Activated B cell treated with CpG ODN at 0.5 μM for 24 hours (primary cell): ENCODE data around the gene MAP3K1. TPM values are rescaled to one million over a fixed set of nuclear protein-coding genes. Genes with fewer than 3 reads are reported as not detected.

ENCODE experiments used
- ATAC-seq: fragments of 200-7000 bp; cut with Tn5 transposase; one replicate; pipeline ENCODE4 v1.10.0; 2021; ENCODE audit warnings: low read depth, mild to moderate bottlenecking, moderate library complexity
- CTCF ChIA-PET: fragments of 350-600 bp; sonication (Branson Sonifier 250); formaldehyde crosslinking; loops from one replicate; lab custom pipeline; 2021; ENCODE audit warnings: antibody characterized with exemption; lab: Charles Lee
- POLR2A ChIA-PET: fragments of 350-600 bp; sonication (Branson Sonifier 250); formaldehyde crosslinking; loops from one replicate; lab custom pipeline; 2021; ENCODE audit warnings: antibody characterized with exemption; lab: Charles Lee
- DNase-seq: peaks from one replicate; pipeline ENCODE4 v3.0.0; 2022
- H3K27ac Mint-ChIP-seq: one replicate; pipeline ENCODE4 v1.8.0; 2020; ENCODE audit warnings: mixed read lengths
- H3K27me3 Mint-ChIP-seq: one replicate; pipeline ENCODE4 v1.8.0; 2021; ENCODE audit warnings: mixed read lengths
- H3K36me3 Mint-ChIP-seq: one replicate; pipeline ENCODE4 v1.8.0; 2021; ENCODE audit warnings: low read depth, mixed read lengths
- H3K4me1 Mint-ChIP-seq: one replicate; pipeline ENCODE4 v1.8.0; 2021; ENCODE audit warnings: mixed read lengths
- H3K4me3 Mint-ChIP-seq: one replicate; pipeline ENCODE4 v1.8.0; 2020; ENCODE audit warnings: mild to moderate bottlenecking, mixed read lengths
- H3K9me3 Mint-ChIP-seq: one replicate; pipeline ENCODE4 v1.8.0; 2020; ENCODE audit warnings: mixed read lengths
- intact Hi-C: fragments of 100-400 bp; cut with micrococcal nuclease; formaldehyde crosslinking; loops from one replicate; pipeline ENCODE4 v1.15.1; 2024
- total RNA-seq: library from RNA; stranded (reverse); gene quantifications from 2 replicates; pipeline ENCODE4 v1.2.3, GENCODE V29; 2022
- TF ChIP-seq, protein P1 (sequence below): fragments of 200-600 bp; IDR thresholded peaks from one replicate; pipeline ENCODE4 v1.8.0; 2022; ENCODE audit warnings: antibody characterized with exemption, mild to moderate bottlenecking

Gene MAP3K1
- total RNA-seq, 1 donor from 2014 or later = 102 TPM

DNA sequence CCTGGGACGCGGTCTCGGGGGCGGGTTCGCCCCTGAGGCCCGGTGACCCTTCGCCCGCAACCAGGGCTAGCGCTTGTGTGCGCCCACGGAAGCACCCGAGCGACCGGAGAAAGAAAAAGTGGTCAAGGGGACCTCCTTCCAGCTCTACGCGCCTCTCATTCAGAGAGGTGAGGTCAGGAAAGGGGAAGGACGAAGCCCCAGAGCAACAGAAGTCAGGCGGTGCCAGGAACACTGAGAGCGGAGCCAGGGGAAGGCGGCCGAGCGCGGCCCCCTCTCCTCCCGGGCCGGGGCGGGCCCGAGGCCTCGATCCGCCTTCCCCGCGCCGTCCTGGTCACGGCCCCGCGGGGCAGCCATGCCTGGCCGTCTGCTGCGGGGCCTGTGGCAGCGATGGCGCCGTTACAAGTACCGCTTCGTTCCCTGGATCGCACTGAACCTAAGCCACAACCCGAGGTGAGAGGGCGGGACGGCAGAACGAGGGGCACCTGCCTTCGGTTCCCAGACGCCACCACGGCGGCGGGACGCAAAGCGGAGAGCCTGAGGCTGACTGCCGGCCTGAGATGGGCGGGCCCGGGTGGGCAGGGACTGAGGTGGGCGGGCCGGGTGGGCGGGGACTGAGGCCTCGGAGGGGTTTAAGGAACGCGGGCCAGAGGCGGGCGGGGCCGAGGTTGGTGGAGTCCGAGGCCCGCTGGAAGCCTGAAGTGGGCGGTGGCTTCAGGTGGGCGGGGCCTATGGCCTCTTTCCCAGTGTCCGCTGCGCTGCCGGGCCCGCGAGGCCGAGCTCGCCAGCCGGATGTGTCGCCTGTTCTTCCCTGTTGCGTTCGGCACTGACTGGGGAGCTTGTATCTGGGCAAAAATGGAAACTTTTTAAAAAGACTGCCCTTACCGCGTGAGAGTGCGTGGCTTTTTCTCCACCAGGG, 94.2 kb downstream of the MAP3K1 start, which contains the start of gene SETD9:
Gene SETD9 (plus strand): TSS at position 303 of the 916 bp plus-strand sequence. CDS start 50 bp downstream, at position 353.
- peak; percentile 93 for DNase-seq
- CTCF ChIA-PET = interaction anchor here (1.1 to 1.5 kb wide), 4 partner anchors 9 to 638 kb away, joined by 3 to 5 read pairs (median 3); no protein-coding TSS in a partner anchor
- intact Hi-C loops = loop anchor here (1.0 to 10.0 kb wide), 11 partner anchors 8 to 1735 kb away; partner anchors contain the start of genes CDC20B, DHX29, MIER3 and MTREX

GRCh38 chr5:56910210-56910965, 95.0 kb downstream of the MAP3K1 start:
- Mint-ChIP-seq H3K9me3 (peaks cover 4% of the 10 kb centered on the region), H3K27ac (peak overlapping the region; percentile 96), H3K4me3 (peak overlapping the region; percentile 96), H3K27me3 (no peaks in the 10 kb centered on the region), H3K4me1 (peaks cover 20% of the 10 kb centered on the region), H3K36me3 (peaks cover 10% of the 10 kb centered on the region)
- TF ChIP-seq, protein P1, sequence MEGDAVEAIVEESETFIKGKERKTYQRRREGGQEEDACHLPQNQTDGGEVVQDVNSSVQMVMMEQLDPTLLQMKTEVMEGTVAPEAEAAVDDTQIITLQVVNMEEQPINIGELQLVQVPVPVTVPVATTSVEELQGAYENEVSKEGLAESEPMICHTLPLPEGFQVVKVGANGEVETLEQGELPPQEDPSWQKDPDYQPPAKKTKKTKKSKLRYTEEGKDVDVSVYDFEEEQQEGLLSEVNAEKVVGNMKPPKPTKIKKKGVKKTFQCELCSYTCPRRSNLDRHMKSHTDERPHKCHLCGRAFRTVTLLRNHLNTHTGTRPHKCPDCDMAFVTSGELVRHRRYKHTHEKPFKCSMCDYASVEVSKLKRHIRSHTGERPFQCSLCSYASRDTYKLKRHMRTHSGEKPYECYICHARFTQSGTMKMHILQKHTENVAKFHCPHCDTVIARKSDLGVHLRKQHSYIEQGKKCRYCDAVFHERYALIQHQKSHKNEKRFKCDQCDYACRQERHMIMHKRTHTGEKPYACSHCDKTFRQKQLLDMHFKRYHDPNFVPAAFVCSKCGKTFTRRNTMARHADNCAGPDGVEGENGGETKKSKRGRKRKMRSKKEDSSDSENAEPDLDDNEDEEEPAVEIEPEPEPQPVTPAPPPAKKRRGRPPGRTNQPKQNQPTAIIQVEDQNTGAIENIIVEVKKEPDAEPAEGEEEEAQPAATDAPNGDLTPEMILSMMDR = no peak
- POLR2A ChIA-PET = interaction anchor here (0.6 to 3.1 kb wide), 19 partner anchors 9 to 1550 kb away, joined by 3 to 43 read pairs (median 3); partner anchors contain the start of genes GPBP1, IL6ST and PLK2
- CTCF ChIA-PET = interaction anchor here (0.8 to 1.9 kb wide), 5 partner anchors 227 to 639 kb away, joined by 3 to 7 read pairs (median 3); no protein-coding TSS in a partner anchor
- intact Hi-C loops = loop anchor here (1.0 to 5.0 kb wide), 3 partner anchors 263 to 1550 kb away; partner anchors contain the start of genes PLK2 and SLC38A9
- ATAC-seq (peak; percentile 15), DNase-seq (no peak)

More for the DNA sequence above, 94.2 kb downstream of the MAP3K1 start, which contains the start of gene SETD9:
- Mint-ChIP-seq H3K9me3 (peaks cover 4% of the 10 kb centered on the region), H3K27me3 (no peaks in the 10 kb centered on the region), H3K36me3 (peaks cover 10% of the 10 kb centered on the region), H3K4me3 (peak within 1 kb of the TSS; percentile 96), H3K27ac (peak within 1 kb of the TSS; percentile 96), H3K4me1 (peaks cover 20% of the 10 kb centered on the region)
- POLR2A ChIA-PET = interaction anchor here (0.6 to 3.1 kb wide), 21 partner anchors 8 to 1599 kb away, joined by 3 to 43 read pairs (median 3); partner anchors contain the start of genes GPBP1, IL6ST and PLK2
- peak; percentile 85 for ATAC-seq
- TF ChIP-seq, protein P1 = no peak

GRCh38 chr5:56913766-56914165, 98.4 kb downstream of the MAP3K1 start:
- H3K27ac Mint-ChIP-seq = no peak overlapping the region
- intact Hi-C loops = loop anchor here (5.0 kb wide), 1 partner anchor 1201 kb away; the partner anchor contains the start of gene SLC38A9
- H3K27me3 Mint-ChIP-seq = no peaks in the 10 kb centered on the region
- CTCF ChIA-PET = interaction anchor here (1.0 to 1.2 kb wide), 2 partner anchors 12 to 13 kb away, joined by 3 read pairs; no protein-coding TSS in a partner anchor
- DNase-seq (no peak), ATAC-seq (no peak)
- POLR2A ChIA-PET = no interaction called here
- peaks cover 10% of the 10 kb centered on the region for H3K36me3 Mint-ChIP-seq
- H3K9me3 Mint-ChIP-seq = no peaks in the 10 kb centered on the region
- peaks cover 13% of the 10 kb centered on the region for H3K4me1 Mint-ChIP-seq
- H3K4me3 Mint-ChIP-seq = no peak overlapping the region
- TF ChIP-seq, protein P1 = no peak

GRCh38 chr5:56914678-56915077, 99.3 kb downstream of the MAP3K1 start:
- no peak overlapping the region for H3K4me3 Mint-ChIP-seq
- intact Hi-C loops = loop anchor here (5.0 kb wide), 1 partner anchor 1202 kb away; the partner anchor contains the start of gene SLC38A9
- TF ChIP-seq, protein P1 = no peak
- peaks cover 5% of the 10 kb centered on the region for H3K36me3 Mint-ChIP-seq
- H3K9me3 Mint-ChIP-seq = no peaks in the 10 kb centered on the region
- ChIA-PET CTCF (interaction anchor here (0.8 kb wide), 1 partner anchor 223 kb away, joined by 3 read pairs; no protein-coding TSS in a partner anchor), POLR2A (no interaction called here)
- no peaks in the 10 kb centered on the region for H3K27me3 Mint-ChIP-seq
- DNase-seq (no peak), ATAC-seq (no peak)
- H3K27ac Mint-ChIP-seq = no peak overlapping the region
- peaks cover 9% of the 10 kb centered on the region for H3K4me1 Mint-ChIP-seq
